Measurements from ENCODE around the gene TRIM26. TPM values are rescaled to one million over a fixed set of nuclear protein-coding genes. Genes with fewer than 3 reads are reported as not detected.

Gene TRIM26
- total RNA-seq, 4 donors from 2014 or later = 22.8 to 30.9 (median 25.1) TPM

DNA sequence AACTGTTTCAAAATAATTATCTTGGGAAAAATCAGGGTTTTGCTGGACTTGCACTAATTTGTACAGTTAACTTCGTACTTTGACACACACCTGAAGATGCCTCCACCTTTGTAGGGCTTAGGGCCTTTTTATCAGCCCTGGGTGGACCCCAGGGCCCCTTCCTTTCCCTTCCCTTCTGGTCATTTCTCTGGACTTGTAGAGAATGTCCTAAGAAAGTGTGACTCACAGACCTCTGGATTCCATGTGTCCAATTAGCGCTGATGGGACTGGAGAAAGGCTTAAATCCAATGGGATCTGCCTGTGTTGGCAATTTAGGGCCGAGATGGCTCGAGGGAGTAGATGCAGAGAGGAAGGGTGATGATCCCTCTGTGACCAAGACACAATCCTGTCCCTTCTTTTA is 40.5 kb downstream of the TRIM26 start:
- in situ Hi-C loops (cut with MboI; ENCODE audit: low sequenced_read_pairs in 4 of 4) (loop anchor here in 1 of 4 donors (25.0 kb wide), 1 partner anchor 335 kb away; the partner anchor contains the start of gene HLA-G), intact Hi-C loops (cut with DNase I; ENCODE audit: low total_unique reads) (no loop called here)
- no peak for ATAC-seq

GRCh38 chr6:30171677-30172471 is 41.3 kb downstream of the TRIM26 start:
- no peak overlapping the region for H3K4me3 ChIP-seq
- no peaks in the 10 kb centered on the region for H3K4me1 ChIP-seq
- intact Hi-C loops (cut with DNase I; ENCODE audit: low total_unique reads) (no loop called here), in situ Hi-C loops (cut with MboI; ENCODE audit: low sequenced_read_pairs in 4 of 4) (loop anchor here in 1 of 4 donors (25.0 kb wide), 1 partner anchor 335 kb away; the partner anchor contains the start of gene HLA-G)
- H3K27ac ChIP-seq = no peak overlapping the region
- ATAC-seq (no peak), DNase-seq (no peak)
- H3K27me3 ChIP-seq = peaks cover 33 to 40% (median 35%) of the 10 kb centered on the region in 3 donors
- TF ChIP-seq POLR2A (IDR thresholded peaks at IDR 0.05) (no peak), CTCF (IDR thresholded peaks at IDR 0.05 in 4 of 5, conservative IDR thresholded peaks at IDR 0.05 in 1 of 5) (no peak)
- H3K9me3 ChIP-seq = no peaks in the 10 kb centered on the region
- H3K36me3 ChIP-seq = no peaks in the 10 kb centered on the region

More for the DNA sequence above, 40.5 kb downstream of the TRIM26 start:
- H3K27me3 ChIP-seq = peaks cover 29 to 40% (median 36%) of the 10 kb centered on the region in 3 donors
- no peak for TF ChIP-seq POLR2A (IDR thresholded peaks at IDR 0.05)
- TF ChIP-seq CTCF (IDR thresholded peaks at IDR 0.05 in 4 of 5, conservative IDR thresholded peaks at IDR 0.05 in 1 of 5) = no peak
- DNase-seq = no peak
- H3K4me3 ChIP-seq = no peak overlapping the region
- H3K27ac ChIP-seq = no peak overlapping the region
- no peaks in the 10 kb centered on the region for H3K9me3 ChIP-seq
- H3K4me1 ChIP-seq = no peaks in the 10 kb centered on the region
- H3K36me3 ChIP-seq = no peaks in the 10 kb centered on the region

DNA sequence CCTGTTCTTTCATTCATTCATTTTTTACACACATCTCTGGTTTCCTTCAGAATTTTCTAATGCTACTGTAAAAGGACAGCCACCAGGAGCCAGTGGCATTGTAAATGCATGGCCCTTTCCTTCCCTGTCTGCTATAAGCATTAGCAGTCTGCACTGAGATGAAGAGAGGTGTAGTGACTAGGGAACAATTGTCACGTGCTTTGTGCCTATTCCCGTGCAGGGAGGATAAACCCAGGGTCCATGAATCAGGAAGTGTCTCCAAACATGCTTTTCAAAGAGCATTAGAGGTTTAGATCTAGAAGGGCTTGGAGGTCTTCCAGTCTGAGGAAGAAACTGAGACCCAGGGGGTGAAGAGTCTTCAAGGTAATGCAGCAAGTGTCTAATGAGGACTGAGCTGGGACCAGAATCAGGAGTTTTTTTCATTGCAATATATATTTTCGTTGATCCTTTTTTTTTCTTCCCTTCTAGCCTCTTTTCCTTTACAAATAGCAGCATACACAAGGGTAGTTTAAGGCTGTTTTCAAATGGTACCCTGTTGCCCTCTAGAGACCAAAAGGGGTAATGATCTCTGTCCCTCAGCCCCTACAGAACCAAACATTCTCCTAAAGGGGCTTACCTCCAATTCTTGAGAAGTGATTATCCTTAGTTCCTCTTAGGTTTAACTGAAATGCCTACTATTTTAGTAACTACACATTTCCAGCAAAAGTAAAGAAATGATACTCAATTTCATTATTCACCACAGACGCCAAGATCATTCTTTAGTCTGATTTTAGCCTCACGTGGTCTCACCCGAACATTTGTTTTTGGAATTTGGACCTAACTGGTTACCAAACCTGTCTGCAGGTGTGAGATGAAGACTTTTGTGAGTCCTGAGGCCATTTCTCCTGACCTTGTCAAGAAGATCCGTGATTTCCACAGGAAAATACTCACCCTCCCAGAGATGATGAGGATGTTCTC is 43.3 kb downstream of the TRIM26 start:
- intact Hi-C loops (cut with DNase I; ENCODE audit: low total_unique reads) (loop anchor here (1.0 kb wide), 1 partner anchor 67 kb away; no protein-coding TSS in a partner anchor), in situ Hi-C loops (cut with MboI; ENCODE audit: low sequenced_read_pairs in 4 of 4) (loop anchor here in 1 of 4 donors (25.0 kb wide), 1 partner anchor 333 kb away; the partner anchor contains the start of gene HLA-G)
- peaks cover 37 to 38% (median 37%) of the 10 kb centered on the region in 3 donors for H3K27me3 ChIP-seq

More for the DNA sequence above, 43.3 kb downstream of the TRIM26 start:
- peak; percentile 24 to 64 (median 34) for TF ChIP-seq CTCF (IDR thresholded peaks at IDR 0.05 in 4 of 5, conservative IDR thresholded peaks at IDR 0.05 in 1 of 5)
- TF ChIP-seq POLR2A (IDR thresholded peaks at IDR 0.05) = no peak
- Histone ChIP-seq H3K27ac (no peak overlapping the region), H3K4me1 (no peaks in the 10 kb centered on the region), H3K9me3 (no peaks in the 10 kb centered on the region), H3K4me3 (no peak overlapping the region), H3K36me3 (no peaks in the 10 kb centered on the region)
- DNase-seq (no peak), ATAC-seq (peak in 1 of 2 donors; percentile 60)

All from gastrocnemius medialis (tissue), 4 donors.